HG02678 (cell line): ENCODE data around the gene MICALL2.

Experiments used
- ATAC-seq: cut with Tn5 transposase; IDR thresholded peaks from one replicate; pipeline ENCODE4 v1.9.1; 2021; ENCODE audit warnings: mild to moderate bottlenecking, moderate library complexity; ENCODE audit not compliant: unreplicated experiment

Gene MICALL2

GRCh38 chr7:1458683-1459511, at the start of gene MICALL2:
Gene MICALL2, minus strand, starts transcription at chr7:1459470. Its CDS starts 144 bp downstream, at chr7:1459326.
- ATAC-seq, result peak; percentile 20

DNA sequence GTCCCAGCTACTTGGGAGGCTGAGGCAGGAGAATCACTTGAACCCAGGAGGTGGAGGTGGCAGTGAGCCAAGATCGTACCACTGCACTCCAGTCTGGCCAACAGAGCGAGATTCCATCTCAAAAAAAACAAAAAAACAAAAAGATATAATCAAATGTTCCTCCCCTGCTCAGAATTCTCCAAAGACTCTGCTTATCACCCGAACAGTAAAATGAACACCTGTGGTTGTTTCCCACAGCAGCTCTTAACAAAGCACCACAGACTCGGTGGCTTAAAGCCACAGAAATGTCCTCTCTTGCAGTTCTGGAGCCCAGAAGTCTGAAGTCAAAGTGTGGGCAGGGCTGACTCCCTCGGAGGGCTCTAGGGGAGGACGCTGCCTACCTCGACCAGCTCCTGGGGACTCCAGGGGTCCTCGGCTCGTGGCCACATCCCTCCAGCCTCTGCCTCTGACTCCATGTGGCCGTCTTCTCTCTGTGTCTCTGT, 49.0 kb upstream of the MICALL2 start:
- no peak for ATAC-seq

DNA sequence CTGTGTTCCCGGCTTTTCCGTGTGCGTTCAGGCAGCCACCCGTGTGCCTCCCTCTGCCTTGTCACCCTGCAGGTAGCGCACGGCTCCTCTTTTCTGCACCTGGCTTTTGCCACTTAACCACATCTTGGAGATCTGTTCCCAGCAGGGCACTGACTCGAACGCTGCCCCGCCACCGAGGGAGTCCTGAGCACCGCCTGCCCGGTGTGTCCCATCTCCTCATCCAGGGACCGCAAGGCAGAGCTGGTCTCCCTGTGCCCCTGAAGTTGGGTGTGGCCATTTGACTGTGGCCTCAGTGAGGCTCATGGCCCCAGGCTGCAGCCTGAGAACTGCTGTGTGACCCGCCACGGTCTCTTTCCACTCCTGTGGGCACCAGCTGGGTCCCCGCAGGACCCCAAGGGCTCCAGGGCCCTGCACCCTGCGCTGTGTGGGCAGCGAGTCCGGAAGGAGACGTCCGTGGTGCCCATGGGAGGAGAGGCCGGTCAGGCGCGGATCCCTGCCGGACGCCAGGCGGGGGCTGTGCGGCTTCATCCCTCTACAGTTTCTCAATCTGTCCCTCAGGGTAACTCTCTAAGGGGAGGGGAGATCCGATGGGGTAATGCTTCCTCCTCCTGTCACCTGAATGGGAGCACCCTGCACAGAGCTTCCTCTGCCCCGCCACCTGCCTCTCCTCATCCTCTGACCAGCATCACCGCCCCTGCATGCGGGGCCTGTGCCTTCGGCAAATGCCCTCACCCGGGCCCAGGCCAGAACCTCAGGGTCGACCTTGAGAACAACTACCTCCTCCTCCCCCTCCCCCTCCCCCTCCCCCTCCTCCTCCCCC, 46.7 kb upstream of the MICALL2 start:
- ATAC-seq, result no peak

DNA sequence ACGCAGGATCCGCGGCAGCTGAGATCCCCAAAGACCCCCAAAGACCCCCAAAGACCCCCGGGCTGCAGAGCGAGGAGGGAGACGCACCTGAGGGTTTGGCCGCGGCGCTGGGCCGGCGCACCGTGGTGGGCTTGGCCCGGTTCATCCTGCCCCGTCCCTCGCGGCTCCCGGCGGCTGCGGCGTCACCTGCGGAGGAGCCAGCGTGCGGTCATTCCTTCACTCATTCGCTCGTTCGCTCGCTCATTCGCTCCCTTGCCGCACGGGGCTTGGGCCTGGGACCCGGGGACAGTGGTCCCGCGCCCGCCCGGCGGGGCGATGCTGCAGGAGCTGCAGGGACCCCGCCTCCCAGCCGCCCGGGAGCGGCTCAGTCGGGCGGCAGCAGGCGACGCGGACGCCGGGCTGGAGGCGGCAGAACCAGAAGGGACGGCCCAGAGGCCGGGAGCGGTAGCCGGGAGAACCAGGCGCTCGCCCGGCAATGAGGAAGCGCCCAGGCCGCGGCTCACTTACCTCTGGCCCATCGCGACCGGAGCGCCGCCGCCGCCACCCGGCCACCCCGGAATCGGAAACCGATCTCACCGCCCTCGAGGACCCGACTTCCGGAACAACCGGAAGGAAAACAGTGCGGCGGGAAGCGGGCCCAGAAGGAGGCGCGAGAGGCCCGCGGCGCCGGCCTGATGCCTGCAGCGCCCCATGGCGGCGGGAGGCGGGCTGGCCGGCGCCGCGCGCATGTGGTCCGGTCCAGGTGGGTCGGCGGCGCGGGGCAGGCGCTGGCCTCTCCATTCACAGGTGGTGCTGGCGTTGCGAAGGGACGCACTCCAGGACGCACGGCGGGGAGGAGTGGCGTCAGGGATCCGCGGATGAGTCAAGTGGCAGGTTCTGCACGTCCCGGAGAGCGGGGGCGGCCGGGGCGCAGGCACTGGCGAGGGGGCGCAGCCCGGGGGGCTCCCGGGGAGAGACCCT, 44.8 kb upstream of the MICALL2 start, which contains the start of gene INTS1:
TSS of gene INTS1 (minus strand) at position 574 of the 960 bp plus-strand sequence. CDS start at position 145, 429 bp downstream.
- peak; percentile 90 for ATAC-seq

GRCh38 chr7:1503390-1503789, 44.1 kb upstream of the MICALL2 start:
- ATAC-seq, result no peak

GRCh38 chr7:1502845-1503244, 43.6 kb upstream of the MICALL2 start:
- no peak for ATAC-seq

DNA sequence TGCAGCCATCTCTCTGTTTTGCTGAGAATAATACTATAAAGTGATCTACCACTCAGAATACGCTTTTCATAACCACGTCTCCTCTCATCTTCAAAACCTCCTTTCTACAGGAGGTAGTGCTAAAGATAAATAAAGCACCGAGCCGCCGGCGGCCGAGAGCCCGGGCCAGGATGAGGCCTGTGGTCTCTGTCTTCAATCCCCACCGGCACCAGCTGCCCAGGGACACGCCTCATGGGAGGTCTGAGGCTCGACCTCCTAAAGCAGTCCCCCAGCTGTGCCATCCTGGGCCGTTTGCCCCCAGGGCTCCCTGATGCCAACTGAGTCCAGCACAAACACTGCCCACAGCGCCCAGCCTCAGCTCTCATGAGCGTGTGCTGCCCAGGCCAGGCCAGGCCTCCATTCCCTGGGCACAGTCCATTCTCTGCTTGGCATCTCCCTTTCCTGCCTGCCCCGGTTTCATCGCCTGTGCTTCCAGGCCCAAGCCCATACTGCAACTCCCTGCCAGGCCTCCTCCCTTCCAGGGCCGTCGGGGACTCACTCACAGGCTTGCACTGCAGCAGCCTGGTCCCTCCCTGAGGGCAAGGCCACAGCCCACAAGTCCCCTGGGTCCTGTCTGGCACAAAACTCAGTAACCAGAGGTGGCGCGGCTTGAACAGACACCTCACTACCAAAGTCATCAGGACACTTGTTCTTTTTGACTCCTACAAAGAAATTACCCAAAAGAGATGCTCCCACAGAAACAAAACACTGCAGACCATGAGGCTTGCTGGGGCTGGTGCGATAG, 42.4 kb upstream of the MICALL2 start:
- no peak for ATAC-seq

GRCh38 chr7:1500064-1500807, 41.0 kb upstream of the MICALL2 start:
- ATAC-seq, result no peak

DNA sequence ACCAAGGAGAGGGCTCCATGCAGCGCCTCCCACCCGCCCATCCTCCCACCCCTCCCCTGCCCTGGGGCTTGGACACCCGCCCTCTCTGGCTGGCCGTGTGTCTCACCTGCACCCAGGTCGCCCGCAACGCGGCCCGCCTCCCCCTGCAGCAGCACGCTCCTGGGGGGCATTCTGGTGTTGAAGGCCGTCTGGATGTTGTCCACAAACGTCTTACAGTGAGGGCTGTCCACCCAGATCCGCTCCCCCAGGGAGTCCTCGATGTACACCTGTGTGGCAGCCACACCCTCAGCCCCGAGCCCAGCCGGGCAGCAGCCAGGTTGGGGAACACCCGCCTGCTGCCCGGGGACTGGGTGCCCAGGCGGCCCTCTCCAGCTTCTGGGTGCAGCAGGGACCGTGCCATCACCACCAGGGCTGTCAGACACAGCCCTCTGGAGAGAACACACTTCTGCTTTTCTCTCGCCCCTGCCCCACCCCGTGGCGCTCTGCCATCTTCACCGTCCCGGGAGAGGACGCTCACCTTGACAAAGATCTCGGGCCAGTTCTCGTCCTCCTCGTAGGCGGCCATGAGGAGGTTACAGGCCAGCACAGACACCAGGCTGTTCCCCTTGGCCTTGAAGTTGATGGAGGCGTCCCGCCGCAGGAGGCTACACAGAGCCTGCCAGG, 40.2 kb upstream of the MICALL2 start:
- no peak for ATAC-seq

DNA sequence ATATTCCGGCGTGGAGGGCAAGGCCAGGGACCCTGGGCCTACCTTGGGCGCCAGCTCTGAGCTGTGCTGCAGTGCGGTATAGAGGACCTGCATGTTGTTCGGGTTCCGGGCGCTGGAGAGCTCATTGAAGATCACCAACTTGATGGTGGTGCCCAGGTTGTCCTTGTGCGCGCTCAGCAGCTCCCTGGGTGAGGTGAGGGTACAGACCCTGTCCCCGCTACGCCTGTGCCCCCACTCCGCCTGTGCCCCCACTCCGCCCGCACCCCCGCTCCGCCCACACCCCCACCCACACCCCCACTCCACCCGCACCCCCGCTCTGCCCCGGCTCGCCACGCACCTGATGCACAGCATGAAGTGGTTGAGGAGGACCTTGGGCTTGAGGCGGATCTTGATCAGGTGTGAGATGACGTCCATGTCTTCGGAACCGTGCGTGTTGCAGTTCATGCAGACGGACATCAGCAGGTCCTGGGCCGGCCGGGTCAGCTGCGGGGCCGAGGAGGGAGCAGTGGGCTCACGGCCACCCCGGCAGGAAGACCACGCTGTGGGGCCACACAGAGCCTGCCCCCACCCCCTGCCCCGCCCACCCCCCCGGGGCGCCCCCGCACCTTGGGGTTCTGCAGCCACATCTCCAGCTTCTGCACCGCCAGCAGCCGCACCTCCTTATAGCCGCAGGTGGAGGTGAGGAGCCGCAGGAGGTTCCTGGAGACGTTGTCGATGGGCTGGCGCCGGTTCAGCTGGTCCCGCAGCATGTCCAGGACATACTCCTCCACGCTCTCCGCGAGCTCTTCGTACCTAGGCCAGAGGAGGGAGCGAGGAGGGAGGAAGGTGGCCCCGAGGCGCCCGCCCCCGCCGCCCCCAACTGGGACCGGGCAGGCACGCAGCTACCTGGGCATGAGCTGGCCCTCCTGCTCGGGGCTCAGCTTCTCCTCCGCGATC, 39.4 kb upstream of the MICALL2 start:
- no peak for ATAC-seq

- ATAC-seq, result no peak
These were observed 38.1 kb upstream of the MICALL2 start for GRCh38 chr7:1497293-1497927.

DNA sequence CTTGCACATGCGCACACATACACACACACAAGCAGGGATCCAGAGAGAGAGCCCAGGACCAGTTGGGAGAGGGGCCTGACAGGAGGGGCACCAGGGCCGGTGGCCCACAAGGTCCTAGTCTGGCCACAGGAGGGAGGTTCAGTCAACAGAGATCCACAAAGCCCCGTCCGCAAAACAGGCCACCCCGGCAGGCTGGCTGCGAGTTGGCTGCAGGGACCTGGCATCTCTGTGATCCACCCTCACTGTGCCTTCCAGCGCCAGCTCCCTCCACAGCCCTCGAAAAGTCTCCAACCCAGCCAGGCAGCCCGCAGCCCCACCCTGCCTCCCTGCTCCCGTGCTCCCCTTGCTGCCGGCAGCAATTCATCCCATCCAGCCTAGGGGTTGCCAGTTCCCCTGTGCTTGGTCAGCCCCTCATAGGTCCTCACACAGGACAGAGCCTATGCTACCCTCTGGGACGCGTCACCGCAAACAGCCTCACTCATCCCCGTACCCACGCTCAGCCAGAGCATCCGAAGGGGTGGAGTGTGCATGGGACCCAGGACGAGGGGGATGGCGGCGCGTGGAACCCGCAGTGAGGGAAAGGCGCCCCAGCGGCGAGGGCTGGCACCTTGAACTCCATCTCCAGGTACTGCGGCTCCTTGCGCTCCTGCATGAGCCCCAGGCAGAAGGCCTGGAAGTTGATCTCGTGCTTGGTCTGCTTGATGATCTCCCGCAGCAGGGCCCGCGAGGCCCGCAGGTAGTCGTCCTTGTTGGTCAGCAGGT, 37.4 kb upstream of the MICALL2 start:
- ATAC-seq, result no peak

GRCh38 chr7:1495564-1496242, 36.4 kb upstream of the MICALL2 start:
- ATAC-seq, result no peak

DNA sequence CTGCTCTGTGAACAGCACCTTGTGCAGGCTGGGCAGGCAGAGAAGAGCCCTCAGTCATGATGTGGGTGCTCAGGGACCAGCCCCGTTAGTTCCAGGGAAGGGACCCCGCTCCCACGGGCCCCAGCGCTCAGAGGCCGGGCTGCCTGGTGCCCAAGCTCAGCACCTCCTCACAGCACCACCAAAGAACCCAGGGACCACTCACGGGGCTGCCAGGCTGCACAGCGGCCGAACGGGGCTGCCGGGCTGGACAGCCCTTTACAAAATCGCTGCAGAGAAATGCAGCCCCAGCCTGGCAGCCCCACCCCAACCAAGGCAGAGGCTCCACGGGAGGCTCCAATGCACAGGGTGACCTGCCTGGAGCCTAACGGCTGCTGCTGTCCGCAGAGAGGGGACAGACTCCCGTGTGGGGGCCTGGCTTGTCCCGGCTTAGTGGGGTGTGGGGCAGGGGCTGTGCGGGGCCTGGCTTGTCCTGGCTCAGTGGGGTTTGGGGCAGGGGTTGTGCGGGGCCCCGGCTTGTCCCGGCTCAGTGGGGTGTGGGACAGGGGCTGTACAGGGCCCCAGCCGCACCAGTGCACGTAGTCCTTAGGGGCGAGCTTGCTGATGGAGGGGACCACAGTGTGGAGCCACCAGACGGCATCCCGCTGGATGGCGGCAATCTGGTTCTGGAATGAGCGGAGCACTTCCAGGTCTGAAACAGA, 35.7 kb upstream of the MICALL2 start:
- no peak for ATAC-seq

DNA sequence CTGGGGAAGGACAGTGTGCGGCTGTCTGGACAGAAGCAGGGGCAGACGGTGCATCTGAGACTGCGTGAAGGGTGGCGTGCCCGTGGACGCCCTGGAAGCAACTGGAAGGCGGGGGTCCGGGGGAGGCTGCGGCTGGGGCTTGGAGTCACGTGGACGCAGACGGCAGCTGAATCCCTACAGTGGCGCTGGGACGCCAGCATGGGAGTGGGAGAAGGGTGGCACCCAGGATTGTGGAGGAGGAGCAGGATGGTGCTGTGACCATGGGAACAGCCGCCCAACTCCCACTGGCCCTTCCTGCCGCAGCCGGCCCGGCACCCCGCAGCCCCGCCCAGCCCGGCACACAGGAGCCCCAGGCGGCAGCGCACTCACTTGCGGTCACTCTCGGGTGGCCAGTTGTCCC, 35.2 kb upstream of the MICALL2 start:
- ATAC-seq, result no peak
